ENCODE results near the gene SHBG. TPM values are rescaled to one million over a fixed set of nuclear protein-coding genes. Genes with fewer than 3 reads are reported as not detected.

Gene SHBG
- total RNA-seq, 2 experiments from 2014 or later, result not detected

GRCh38 chr17:7651665-7652387 is 21.9 kb downstream of the SHBG start:
- ChIA-PET CTCF (interaction anchor here (1.4 to 1.8 kb wide), 2 partner anchors 36 to 68 kb away, joined by 3 to 9 read pairs; partner anchors contain the start of genes MPDU1 and TP53), POLR2A (interaction anchor here (2.5 kb wide), 1 partner anchor 35 kb away, joined by 14 read pairs; the partner anchor contains the start of genes TP53 and WRAP53)
- no peak overlapping the region for H3K27ac Mint-ChIP-seq
- intact Hi-C loops (cut with micrococcal nuclease), result no loop called here
- H3K4me1 Mint-ChIP-seq (ENCODE audit: low read depth), result peaks cover 14% of the 10 kb centered on the region
- no peak for DNase-seq
- H3K9me3 Mint-ChIP-seq, result no peaks in the 10 kb centered on the region
- no peak overlapping the region for H3K4me3 Mint-ChIP-seq
- H3K27me3 Mint-ChIP-seq, result peaks cover 37% of the 10 kb centered on the region
- no peaks in the 10 kb centered on the region for H3K36me3 Mint-ChIP-seq

GRCh38 chr17:7652388-7653356 is 22.7 kb downstream of the SHBG start:
- POLR2A ChIA-PET, result interaction anchor here (2.5 kb wide), 1 partner anchor 35 kb away, joined by 14 read pairs; the partner anchor contains the start of genes TP53 and WRAP53
- intact Hi-C loops (cut with micrococcal nuclease), result no loop called here
- no peak overlapping the region for H3K4me3 Mint-ChIP-seq

GRCh38 chr17:7654832-7655540 is 25.1 kb downstream of the SHBG start:
- no peaks in the 10 kb centered on the region for H3K36me3 Mint-ChIP-seq

More at GRCh38 chr17:7652388-7653356, 22.7 kb downstream of the SHBG start:
- no peak for DNase-seq
- CTCF ChIA-PET, result no interaction called here
- H3K27ac Mint-ChIP-seq, result no peak overlapping the region
- H3K4me1 Mint-ChIP-seq (ENCODE audit: low read depth), result peaks cover 14% of the 10 kb centered on the region
- no peaks in the 10 kb centered on the region for H3K9me3 Mint-ChIP-seq
- H3K36me3 Mint-ChIP-seq, result no peaks in the 10 kb centered on the region
- H3K27me3 Mint-ChIP-seq, result peaks cover 37% of the 10 kb centered on the region

GRCh38 chr17:7655541-7655840 is 25.6 kb downstream of the SHBG start:
- peaks cover 6% of the 10 kb centered on the region for H3K4me1 Mint-ChIP-seq (ENCODE audit: low read depth)
- ChIA-PET CTCF (no interaction called here), POLR2A (no interaction called here)
- no peak for DNase-seq
- intact Hi-C loops (cut with micrococcal nuclease), result no loop called here
- no peak overlapping the region for H3K4me3 Mint-ChIP-seq
- H3K27me3 Mint-ChIP-seq, result peaks cover 22% of the 10 kb centered on the region
- no peaks in the 10 kb centered on the region for H3K36me3 Mint-ChIP-seq
- no peak overlapping the region for H3K27ac Mint-ChIP-seq
- H3K9me3 Mint-ChIP-seq, result no peaks in the 10 kb centered on the region

More at GRCh38 chr17:7654832-7655540, 25.1 kb downstream of the SHBG start:
- DNase-seq, result no peak
- H3K4me3 Mint-ChIP-seq, result no peak overlapping the region
- ChIA-PET CTCF (no interaction called here), POLR2A (no interaction called here)
- H3K4me1 Mint-ChIP-seq (ENCODE audit: low read depth), result peaks cover 11% of the 10 kb centered on the region
- H3K27ac Mint-ChIP-seq, result no peak overlapping the region
- intact Hi-C loops (cut with micrococcal nuclease), result no loop called here
- H3K27me3 Mint-ChIP-seq, result peaks cover 27% of the 10 kb centered on the region
- H3K9me3 Mint-ChIP-seq, result no peaks in the 10 kb centered on the region

- DNase-seq, result no peak
- Mint-ChIP-seq H3K27ac (no peak overlapping the region), H3K36me3 (no peaks in the 10 kb centered on the region), H3K9me3 (no peaks in the 10 kb centered on the region), H3K4me1 (ENCODE audit: low read depth) (no peaks in the 10 kb centered on the region), H3K27me3 (peaks cover 13% of the 10 kb centered on the region), H3K4me3 (no peak overlapping the region)
- intact Hi-C loops (cut with micrococcal nuclease), result no loop called here
- CTCF ChIA-PET, result interaction anchor here (1.0 kb wide), 1 partner anchor 25 kb away, joined by 3 read pairs; no protein-coding TSS in a partner anchor
- POLR2A ChIA-PET, result interaction anchor here (0.7 kb wide), 1 partner anchor 126 kb away, joined by 4 read pairs; no protein-coding TSS in a partner anchor
Measured at GRCh38 chr17:7656958-7657609, 27.1 kb downstream of the SHBG start.

- CTCF ChIA-PET, result interaction anchor here (0.6 kb wide), 2 partner anchors 116 to 158 kb away, joined by 3 read pairs; no protein-coding TSS in a partner anchor
- DNase-seq, result no peak
- H3K4me1 Mint-ChIP-seq (ENCODE audit: low read depth), result no peaks in the 10 kb centered on the region
- H3K4me3 Mint-ChIP-seq, result no peak overlapping the region
- no peak overlapping the region for H3K27ac Mint-ChIP-seq
- no peaks in the 10 kb centered on the region for H3K27me3 Mint-ChIP-seq
- H3K9me3 Mint-ChIP-seq, result no peaks in the 10 kb centered on the region
- POLR2A ChIA-PET, result interaction anchor here (1.0 kb wide), 1 partner anchor 20 kb away, joined by 3 read pairs; the partner anchor contains the start of gene TP53
- H3K36me3 Mint-ChIP-seq, result peaks cover 18% of the 10 kb centered on the region
- intact Hi-C loops (cut with micrococcal nuclease), result no loop called here
Measured at GRCh38 chr17:7667656-7668406, 37.9 kb downstream of the SHBG start.

- CTCF ChIA-PET, result no interaction called here
Measured at GRCh38 chr17:7668482-7668881, 38.5 kb downstream of the SHBG start.

GRCh38 chr17:7673239-7673638 is 43.3 kb downstream of the SHBG start:
- H3K27me3 Mint-ChIP-seq, result no peaks in the 10 kb centered on the region
- intact Hi-C loops (cut with micrococcal nuclease), result no loop called here

More at GRCh38 chr17:7668482-7668881, 38.5 kb downstream of the SHBG start:
- no peak for DNase-seq
- H3K4me3 Mint-ChIP-seq, result no peak overlapping the region
- no peak overlapping the region for H3K27ac Mint-ChIP-seq
- intact Hi-C loops (cut with micrococcal nuclease), result no loop called here
- no peaks in the 10 kb centered on the region for H3K4me1 Mint-ChIP-seq (ENCODE audit: low read depth)
- POLR2A ChIA-PET, result no interaction called here
- H3K36me3 Mint-ChIP-seq, result peaks cover 24% of the 10 kb centered on the region
- H3K9me3 Mint-ChIP-seq, result peaks cover 3% of the 10 kb centered on the region
- H3K27me3 Mint-ChIP-seq, result no peaks in the 10 kb centered on the region

GRCh38 chr17:7674934-7675333 is 45.0 kb downstream of the SHBG start:
- DNase-seq, result no peak
- no peaks in the 10 kb centered on the region for H3K27me3 Mint-ChIP-seq
- H3K27ac Mint-ChIP-seq, result no peak overlapping the region
- H3K36me3 Mint-ChIP-seq, result peaks cover 39% of the 10 kb centered on the region
- no peak overlapping the region for H3K4me3 Mint-ChIP-seq
- intact Hi-C loops (cut with micrococcal nuclease), result no loop called here
- CTCF ChIA-PET, result no interaction called here
- POLR2A ChIA-PET, result interaction anchor here (0.7 kb wide), 1 partner anchor 26 kb away, joined by 3 read pairs; no protein-coding TSS in a partner anchor
- peaks cover 9% of the 10 kb centered on the region for H3K9me3 Mint-ChIP-seq
- no peaks in the 10 kb centered on the region for H3K4me1 Mint-ChIP-seq (ENCODE audit: low read depth)

More at GRCh38 chr17:7673239-7673638, 43.3 kb downstream of the SHBG start:
- no peak overlapping the region for H3K27ac Mint-ChIP-seq
- DNase-seq, result peak; percentile 68
- H3K4me1 Mint-ChIP-seq (ENCODE audit: low read depth), result no peaks in the 10 kb centered on the region
- peaks cover 9% of the 10 kb centered on the region for H3K9me3 Mint-ChIP-seq
- CTCF ChIA-PET, result interaction anchor here (1.1 to 3.4 kb wide), 15 partner anchors 11 to 318 kb away, joined by 3 to 21 read pairs (median 5); partner anchors contain the start of genes FXR2, SAT2, SHBG and TP53
- POLR2A ChIA-PET, result interaction anchor here (1.0 kb wide), 1 partner anchor 46 kb away, joined by 3 read pairs; the partner anchor contains the start of gene SAT2
- peaks cover 42% of the 10 kb centered on the region for H3K36me3 Mint-ChIP-seq
- H3K4me3 Mint-ChIP-seq, result no peak overlapping the region

- Mint-ChIP-seq H3K4me3 (no peak overlapping the region), H3K36me3 (peaks cover 32% of the 10 kb centered on the region), H3K27ac (no peak overlapping the region), H3K9me3 (peaks cover 9% of the 10 kb centered on the region), H3K4me1 (ENCODE audit: low read depth) (no peaks in the 10 kb centered on the region), H3K27me3 (no peaks in the 10 kb centered on the region)
- DNase-seq, result no peak
- ChIA-PET POLR2A (no interaction called here), CTCF (no interaction called here)
- intact Hi-C loops (cut with micrococcal nuclease), result no loop called here
Measured at GRCh38 chr17:7676533-7676932, 46.6 kb downstream of the SHBG start.

All from activated CD4-positive, alpha-beta memory T cell treated with anti-CD3 and anti-CD28 coated beads for 36 hours (primary cell).